Mesothelial cell of epicardium (in vitro differentiated cells): ENCODE results near the gene OTUB2. TPM values are rescaled to one million over a fixed set of nuclear protein-coding genes. Genes with fewer than 3 reads are reported as not detected.

Experiments used
- DNase-seq, 2 experiments: peaks; one replicate each; pipeline ENCODE4 v3.0.0; 2021; ENCODE audit warnings: low spot score in 2 of 2; ENCODE audit not compliant: unreplicated experiment in 2 of 2
- H3K27ac Mint-ChIP-seq: 2 replicates; pipeline ENCODE4 v1.8.0; 2021; ENCODE audit warnings: mixed read lengths
- H3K27me3 Mint-ChIP-seq: 2 replicates; pipeline ENCODE4 v1.8.0; 2021; ENCODE audit warnings: low read depth, mixed read lengths
- H3K36me3 Mint-ChIP-seq: 2 replicates; pipeline ENCODE4 v1.8.0; 2021; ENCODE audit warnings: mixed read lengths
- H3K4me1 Mint-ChIP-seq: 2 replicates; pipeline ENCODE4 v1.8.0; 2021; ENCODE audit warnings: mixed read lengths
- H3K4me3 Mint-ChIP-seq: 2 replicates; pipeline ENCODE4 v1.8.0; 2021; ENCODE audit warnings: mild to moderate bottlenecking, moderate library complexity, mixed read lengths
- H3K9me3 Mint-ChIP-seq: 2 replicates; pipeline ENCODE4 v1.8.0; 2021; ENCODE audit warnings: mixed read lengths
- total RNA-seq: library from RNA; stranded (reverse); gene quantifications from 3 replicates; pipeline ENCODE4 v1.2.1, GENCODE V29; 2021
- TF ChIP-seq, protein P1 (sequence below): fragments of 200-600 bp; sonication (generic); IDR thresholded peaks from one replicate; pipeline ENCODE4 v1.5.0; 2021; ENCODE audit warnings: antibody characterized with exemption; ENCODE audit not compliant: unreplicated experiment

Gene OTUB2
- total RNA-seq, 1 donor from 2014 or later, result 6.6 TPM

DNA sequence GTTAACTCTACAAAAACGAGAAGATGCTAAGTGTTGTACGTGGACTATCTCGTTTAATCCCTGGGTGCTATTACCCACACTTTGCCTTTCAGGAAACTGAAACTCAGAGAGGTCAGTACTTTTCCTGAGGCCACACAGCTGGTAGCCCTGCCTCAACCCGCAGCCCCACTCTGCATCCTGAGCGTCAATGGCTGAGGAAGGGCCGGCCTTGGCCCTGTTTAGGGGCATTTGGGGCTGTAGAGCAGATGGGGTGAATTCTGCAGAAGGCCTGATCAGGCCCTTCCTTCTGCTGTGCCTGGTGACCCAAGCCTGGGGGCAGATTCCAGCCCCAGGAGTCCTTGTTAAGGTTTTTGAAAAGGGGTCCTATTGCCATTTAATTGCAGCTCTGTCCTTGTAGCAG lies 32.8 kb upstream of the OTUB2 start:
- TF ChIP-seq, protein P1, sequence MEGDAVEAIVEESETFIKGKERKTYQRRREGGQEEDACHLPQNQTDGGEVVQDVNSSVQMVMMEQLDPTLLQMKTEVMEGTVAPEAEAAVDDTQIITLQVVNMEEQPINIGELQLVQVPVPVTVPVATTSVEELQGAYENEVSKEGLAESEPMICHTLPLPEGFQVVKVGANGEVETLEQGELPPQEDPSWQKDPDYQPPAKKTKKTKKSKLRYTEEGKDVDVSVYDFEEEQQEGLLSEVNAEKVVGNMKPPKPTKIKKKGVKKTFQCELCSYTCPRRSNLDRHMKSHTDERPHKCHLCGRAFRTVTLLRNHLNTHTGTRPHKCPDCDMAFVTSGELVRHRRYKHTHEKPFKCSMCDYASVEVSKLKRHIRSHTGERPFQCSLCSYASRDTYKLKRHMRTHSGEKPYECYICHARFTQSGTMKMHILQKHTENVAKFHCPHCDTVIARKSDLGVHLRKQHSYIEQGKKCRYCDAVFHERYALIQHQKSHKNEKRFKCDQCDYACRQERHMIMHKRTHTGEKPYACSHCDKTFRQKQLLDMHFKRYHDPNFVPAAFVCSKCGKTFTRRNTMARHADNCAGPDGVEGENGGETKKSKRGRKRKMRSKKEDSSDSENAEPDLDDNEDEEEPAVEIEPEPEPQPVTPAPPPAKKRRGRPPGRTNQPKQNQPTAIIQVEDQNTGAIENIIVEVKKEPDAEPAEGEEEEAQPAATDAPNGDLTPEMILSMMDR, result no peak
- H3K4me3 Mint-ChIP-seq, result no peak overlapping the region
- H3K27me3 Mint-ChIP-seq, result no peaks in the 10 kb centered on the region
- peaks cover 3% of the 10 kb centered on the region for H3K4me1 Mint-ChIP-seq
- H3K36me3 Mint-ChIP-seq, result no peaks in the 10 kb centered on the region
- DNase-seq, result no peak
- H3K9me3 Mint-ChIP-seq, result no peaks in the 10 kb centered on the region
- no peak overlapping the region for H3K27ac Mint-ChIP-seq

DNA sequence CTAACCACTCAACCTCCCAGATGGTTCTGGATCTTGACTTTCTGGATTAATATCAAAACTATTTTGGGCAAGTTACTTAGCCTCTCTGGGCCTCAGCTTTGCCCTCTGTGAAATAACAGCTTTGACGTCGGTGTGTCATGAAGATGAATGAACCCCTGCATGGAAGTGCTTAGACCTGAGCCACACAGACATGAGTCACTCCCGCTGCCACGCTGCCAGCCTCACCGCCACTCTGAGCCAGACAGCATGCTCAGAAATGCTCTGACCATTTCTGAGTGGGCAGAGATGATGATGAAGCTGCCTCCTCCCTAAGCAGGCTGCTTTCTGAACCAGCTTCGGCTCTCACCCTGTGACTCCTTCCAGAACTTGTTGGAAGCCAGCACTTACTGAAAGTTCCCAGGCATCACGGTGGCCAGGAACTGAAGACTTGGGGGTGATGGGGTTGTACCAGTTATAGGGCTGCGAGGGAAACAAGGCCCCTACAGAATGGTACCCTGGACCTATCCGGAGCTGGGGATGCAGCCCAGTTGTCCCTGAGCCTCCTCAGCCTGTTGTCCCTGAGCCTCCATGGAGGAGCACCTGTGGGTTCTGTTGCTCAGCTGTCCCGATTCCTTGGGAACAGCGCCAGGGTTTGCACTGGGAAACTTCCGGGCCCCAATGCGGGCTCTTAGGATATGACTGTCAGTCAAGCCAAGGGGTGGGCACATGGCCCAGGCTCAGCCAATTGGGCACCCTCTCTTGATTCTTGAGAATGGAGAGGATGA lies 31.0 kb upstream of the OTUB2 start:
- H3K27ac Mint-ChIP-seq, result no peak overlapping the region
- H3K4me1 Mint-ChIP-seq, result peaks cover 3% of the 10 kb centered on the region
- H3K36me3 Mint-ChIP-seq, result no peaks in the 10 kb centered on the region
- DNase-seq, result no peak
- H3K9me3 Mint-ChIP-seq, result no peaks in the 10 kb centered on the region
- TF ChIP-seq, protein P1, result no peak
- H3K4me3 Mint-ChIP-seq, result no peak overlapping the region
- H3K27me3 Mint-ChIP-seq, result no peaks in the 10 kb centered on the region

DNA sequence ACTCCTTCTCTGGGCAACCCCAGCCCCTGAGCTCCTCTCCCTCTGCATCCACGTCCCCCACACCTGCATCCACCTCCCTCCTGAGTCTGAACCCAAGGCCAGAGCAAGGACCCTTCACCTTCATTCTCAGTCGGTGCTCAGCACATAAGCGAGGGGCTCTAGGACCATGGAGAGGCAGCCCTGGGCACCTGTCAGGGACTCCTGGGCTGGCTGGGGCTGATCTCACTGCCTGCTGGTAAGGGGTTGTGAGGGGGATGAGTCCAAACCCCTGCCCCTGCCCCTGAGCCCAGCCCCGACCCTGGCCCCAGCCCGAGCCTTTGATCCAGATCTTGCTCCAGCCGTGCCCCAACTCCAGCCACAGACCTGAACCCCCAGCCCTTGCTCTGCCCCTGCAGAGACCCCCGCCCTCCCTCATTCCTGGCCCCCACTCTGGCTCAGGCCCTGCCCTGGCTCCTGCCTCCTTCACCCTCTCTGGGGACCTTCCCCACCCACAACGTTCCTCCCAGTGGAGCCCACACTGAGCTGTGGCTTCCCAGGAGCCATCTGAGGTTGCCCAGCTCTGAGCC lies 29.9 kb upstream of the OTUB2 start:
- H3K27me3 Mint-ChIP-seq, result no peaks in the 10 kb centered on the region
- no peaks in the 10 kb centered on the region for H3K36me3 Mint-ChIP-seq
- H3K4me1 Mint-ChIP-seq, result peaks cover 3% of the 10 kb centered on the region
- TF ChIP-seq, protein P1, result no peak
- H3K27ac Mint-ChIP-seq, result no peak overlapping the region
- H3K4me3 Mint-ChIP-seq, result no peak overlapping the region
- no peaks in the 10 kb centered on the region for H3K9me3 Mint-ChIP-seq
- no peak for DNase-seq

DNA sequence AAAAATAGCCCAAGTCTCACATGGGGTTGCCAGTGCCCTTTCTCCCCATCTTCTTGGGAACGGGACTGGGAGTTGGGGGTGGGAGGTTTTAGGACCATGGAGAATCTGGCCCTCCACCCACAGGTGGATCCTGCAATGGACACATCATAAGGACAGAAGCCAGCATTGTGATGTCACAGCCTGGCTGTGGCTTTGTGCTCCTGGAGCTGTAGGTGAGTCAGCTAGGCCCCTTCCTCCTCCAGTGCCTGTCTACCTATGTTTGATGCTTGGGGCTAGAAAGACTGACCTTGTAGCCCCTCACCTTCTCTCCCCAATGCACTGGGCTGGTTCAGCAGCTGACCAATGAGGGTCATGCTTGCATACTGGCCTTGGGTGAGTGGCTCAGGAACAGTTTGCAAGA lies 29.1 kb upstream of the OTUB2 start, which contains the start of gene CCDC197:
TSS of gene CCDC197 (plus strand) at position 220 of the 400 bp plus-strand sequence. CDS start 831 bp downstream, outside the sequence.
- TF ChIP-seq, protein P1, result no peak
- H3K9me3 Mint-ChIP-seq, result no peaks in the 10 kb centered on the region
- peaks cover 6% of the 10 kb centered on the region for H3K4me1 Mint-ChIP-seq
- no peak within 1 kb of the TSS for H3K4me3 Mint-ChIP-seq
- H3K27me3 Mint-ChIP-seq, result peaks cover 7% of the 10 kb centered on the region
- no peaks in the 10 kb centered on the region for H3K36me3 Mint-ChIP-seq
- no peak within 1 kb of the TSS for H3K27ac Mint-ChIP-seq
- DNase-seq, result no peak

DNA sequence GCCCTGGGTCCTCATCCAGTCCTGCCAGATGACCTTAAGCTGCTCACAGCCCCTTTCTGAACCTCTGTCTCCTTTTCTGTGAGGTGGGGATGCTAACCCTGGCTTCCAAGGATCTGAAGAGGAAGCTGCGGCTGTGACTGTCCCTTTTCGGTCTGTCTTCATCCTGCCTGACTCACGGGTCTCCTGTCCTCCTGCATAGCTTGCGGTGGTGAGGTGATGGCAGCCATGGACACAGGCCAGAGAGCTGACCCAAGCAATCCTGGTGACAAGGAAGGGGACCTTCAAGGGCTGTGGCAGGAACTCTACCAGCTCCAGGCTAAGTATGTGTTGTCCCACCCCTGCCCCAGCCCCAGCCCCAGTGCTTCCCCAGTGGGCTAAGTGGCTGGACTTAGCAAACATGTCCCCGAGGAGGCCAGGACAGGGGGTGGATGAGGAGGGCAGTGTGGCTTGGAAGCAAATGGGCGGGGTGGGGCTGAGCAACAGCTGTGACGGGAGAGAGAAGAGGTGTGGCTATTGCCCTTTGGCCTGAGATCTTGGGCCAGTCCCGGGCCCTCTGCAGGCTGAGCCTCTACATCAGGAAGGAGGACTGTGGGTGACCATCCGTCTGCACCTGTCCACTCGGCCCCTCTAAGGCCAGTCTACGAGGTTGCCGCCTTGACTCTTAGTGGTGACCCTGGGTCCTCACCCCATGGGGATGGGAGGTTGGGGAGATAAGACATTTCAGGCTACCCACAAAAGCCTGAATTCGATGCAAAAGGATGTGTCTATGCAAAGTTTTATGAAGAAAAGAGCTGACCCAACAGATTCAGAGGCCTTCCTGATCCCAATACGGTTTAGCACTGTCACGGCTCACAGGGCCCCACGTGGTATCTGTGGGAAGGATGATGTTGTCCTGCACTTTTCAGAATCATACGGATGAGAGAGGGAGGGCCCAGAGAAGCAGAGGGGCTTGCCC lies 27.9 kb upstream of the OTUB2 start:
- Mint-ChIP-seq H3K4me3 (no peak overlapping the region), H3K27ac (no peak overlapping the region), H3K9me3 (no peaks in the 10 kb centered on the region), H3K27me3 (peaks cover 7% of the 10 kb centered on the region), H3K4me1 (peaks cover 6% of the 10 kb centered on the region), H3K36me3 (no peaks in the 10 kb centered on the region)
- TF ChIP-seq, protein P1, result no peak
- no peak for DNase-seq
